ENCODE results near the gene PITX2.

The PITX2 gene

GRCh38 chr4:110622841-110623717 lies at the start of gene PITX2:
Gene PITX2 (minus strand): TSS chr4:110623077. CDS start chr4:110622460, 617 bp downstream.
- in situ Hi-C loops (cut with MboI; ENCODE audit: low pct_unique_long_range_greater_than_20kb, low sequenced_read_pairs, unreplicated experiment) = no loop called here
- peak; percentile 95 for DNase-seq (ENCODE audit: low spot score)

GRCh38 chr4:110671679-110672078 lies 48.8 kb upstream of the PITX2 start:
- in situ Hi-C loops (cut with MboI; ENCODE audit: low pct_unique_long_range_greater_than_20kb, low sequenced_read_pairs, unreplicated experiment) = no loop called here
- DNase-seq (ENCODE audit: low spot score) = no peak
- TF ChIP-seq CTCF (IDR thresholded peaks at IDR 0.05; ENCODE audit: extremely low read depth, insufficient read depth, missing control alignments) = no peak

More at GRCh38 chr4:110622841-110623717, at the start of gene PITX2:
- TF ChIP-seq CTCF (IDR thresholded peaks at IDR 0.05; ENCODE audit: extremely low read depth, insufficient read depth, missing control alignments) = no peak

GRCh38 chr4:110669663-110670062 lies 46.8 kb upstream of the PITX2 start:
- in situ Hi-C loops (cut with MboI; ENCODE audit: low pct_unique_long_range_greater_than_20kb, low sequenced_read_pairs, unreplicated experiment) = no loop called here
- DNase-seq (ENCODE audit: low spot score) = no peak
- no peak for TF ChIP-seq CTCF (IDR thresholded peaks at IDR 0.05; ENCODE audit: extremely low read depth, insufficient read depth, missing control alignments)

GRCh38 chr4:110668463-110669235 lies 45.8 kb upstream of the PITX2 start:
- in situ Hi-C loops (cut with MboI; ENCODE audit: low pct_unique_long_range_greater_than_20kb, low sequenced_read_pairs, unreplicated experiment) = no loop called here
- TF ChIP-seq CTCF (IDR thresholded peaks at IDR 0.05; ENCODE audit: extremely low read depth, insufficient read depth, missing control alignments) = no peak
- DNase-seq (ENCODE audit: low spot score) = no peak

- in situ Hi-C loops (cut with MboI; ENCODE audit: low pct_unique_long_range_greater_than_20kb, low sequenced_read_pairs, unreplicated experiment) = no loop called here
- no peak for DNase-seq (ENCODE audit: low spot score)
- TF ChIP-seq CTCF (IDR thresholded peaks at IDR 0.05; ENCODE audit: extremely low read depth, insufficient read depth, missing control alignments) = no peak
These were observed 44.8 kb upstream of the PITX2 start for GRCh38 chr4:110667670-110668069.

GRCh38 chr4:110666030-110666429 lies 43.2 kb upstream of the PITX2 start:
- TF ChIP-seq CTCF (IDR thresholded peaks at IDR 0.05; ENCODE audit: extremely low read depth, insufficient read depth, missing control alignments) = no peak
- no peak for DNase-seq (ENCODE audit: low spot score)
- in situ Hi-C loops (cut with MboI; ENCODE audit: low pct_unique_long_range_greater_than_20kb, low sequenced_read_pairs, unreplicated experiment) = no loop called here
